GM03348 (cell line): ENCODE measurements around the gene CUBN.

Experiments
- DNase-seq: peaks from one replicate; pipeline ENCODE4 v3.0.0; 2012; ENCODE audit warnings: low spot score

Gene CUBN

DNA sequence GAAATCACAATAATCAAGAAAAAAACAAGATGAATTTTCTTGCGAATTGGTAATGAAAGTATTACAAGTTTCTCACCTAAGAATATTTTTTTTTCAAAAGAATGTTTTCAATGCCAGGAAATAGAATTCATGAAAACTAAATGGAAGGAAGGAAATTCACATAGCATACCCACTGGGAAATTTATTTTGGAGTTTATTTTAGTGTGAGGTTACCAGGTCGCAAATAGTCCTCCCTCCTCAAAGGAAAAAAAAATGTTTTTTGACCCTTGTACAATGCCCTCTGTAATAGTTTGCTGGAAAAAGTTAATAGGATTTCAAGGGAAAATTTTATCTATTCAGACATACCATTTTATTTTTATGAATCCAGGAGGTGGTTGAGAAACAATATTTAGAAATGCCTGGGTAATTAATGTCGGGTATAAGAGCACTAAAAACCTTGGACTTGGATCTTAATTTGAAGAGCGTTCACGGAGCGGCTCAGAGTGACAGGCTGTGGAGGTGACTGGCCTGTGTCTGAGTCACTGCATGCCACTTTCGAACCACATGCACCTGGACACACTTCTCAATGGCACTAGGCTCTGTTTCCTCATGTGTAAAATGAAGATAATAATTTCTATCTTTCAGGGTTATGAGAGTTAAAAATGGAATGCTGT is 28.2 kb downstream of the CUBN start:
- no peak for DNase-seq

DNA sequence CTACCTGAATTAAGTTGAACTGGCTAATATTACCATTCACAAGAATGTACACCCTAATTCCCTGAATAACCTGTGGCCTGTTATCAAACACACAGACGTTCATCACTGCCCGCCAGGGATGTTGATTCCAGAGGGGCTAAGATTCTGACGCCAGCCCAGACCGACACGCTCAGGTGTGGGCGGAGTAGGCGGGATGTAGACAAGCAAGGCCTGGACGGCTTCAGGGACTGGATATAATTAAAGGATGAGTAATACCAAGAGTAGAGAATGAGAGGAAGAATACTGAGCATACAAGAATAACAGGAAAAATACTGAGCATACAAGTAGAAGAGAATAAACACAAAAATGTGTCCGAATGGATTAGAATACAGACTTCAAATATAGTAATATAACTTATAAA is 29.0 kb downstream of the CUBN start:
- no peak for DNase-seq

DNA sequence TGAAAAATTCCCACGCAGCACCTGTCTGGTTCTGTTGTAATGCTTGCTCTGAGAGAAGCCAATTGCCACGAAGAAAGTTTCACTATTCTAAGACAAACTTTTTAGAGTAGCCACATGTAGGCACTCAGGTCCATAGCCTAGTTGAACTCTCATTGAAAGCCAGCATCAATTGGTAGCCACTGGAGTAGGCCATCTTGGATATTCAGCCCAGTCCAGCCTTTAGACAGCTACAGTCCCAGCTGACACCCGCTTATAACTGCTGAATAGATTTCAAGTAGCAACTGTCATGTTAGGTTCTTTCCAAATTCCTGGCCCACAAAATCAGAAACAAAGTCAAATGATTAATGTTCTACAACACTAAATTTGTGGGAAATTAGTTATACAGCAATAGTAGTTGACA is 31.6 kb downstream of the CUBN start:
- no peak for DNase-seq

DNA sequence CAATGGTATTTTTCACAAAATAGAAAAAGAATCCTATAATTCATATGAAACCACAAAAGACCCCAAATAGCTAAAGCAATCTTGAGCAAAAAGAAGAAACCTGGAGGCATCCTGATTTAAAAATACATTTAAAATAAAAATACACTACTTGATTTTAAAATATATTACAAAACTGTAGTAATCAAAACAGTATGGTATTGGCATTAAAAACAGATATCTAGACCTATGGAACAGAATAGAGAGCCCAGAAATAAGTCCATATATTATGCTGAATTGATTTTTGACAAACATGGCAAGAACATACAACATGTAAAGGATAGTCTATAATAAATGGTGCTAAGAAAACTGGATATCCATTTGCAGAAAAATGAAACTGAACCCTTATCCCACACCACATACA is 34.8 kb downstream of the CUBN start:
- no peak for DNase-seq

DNA sequence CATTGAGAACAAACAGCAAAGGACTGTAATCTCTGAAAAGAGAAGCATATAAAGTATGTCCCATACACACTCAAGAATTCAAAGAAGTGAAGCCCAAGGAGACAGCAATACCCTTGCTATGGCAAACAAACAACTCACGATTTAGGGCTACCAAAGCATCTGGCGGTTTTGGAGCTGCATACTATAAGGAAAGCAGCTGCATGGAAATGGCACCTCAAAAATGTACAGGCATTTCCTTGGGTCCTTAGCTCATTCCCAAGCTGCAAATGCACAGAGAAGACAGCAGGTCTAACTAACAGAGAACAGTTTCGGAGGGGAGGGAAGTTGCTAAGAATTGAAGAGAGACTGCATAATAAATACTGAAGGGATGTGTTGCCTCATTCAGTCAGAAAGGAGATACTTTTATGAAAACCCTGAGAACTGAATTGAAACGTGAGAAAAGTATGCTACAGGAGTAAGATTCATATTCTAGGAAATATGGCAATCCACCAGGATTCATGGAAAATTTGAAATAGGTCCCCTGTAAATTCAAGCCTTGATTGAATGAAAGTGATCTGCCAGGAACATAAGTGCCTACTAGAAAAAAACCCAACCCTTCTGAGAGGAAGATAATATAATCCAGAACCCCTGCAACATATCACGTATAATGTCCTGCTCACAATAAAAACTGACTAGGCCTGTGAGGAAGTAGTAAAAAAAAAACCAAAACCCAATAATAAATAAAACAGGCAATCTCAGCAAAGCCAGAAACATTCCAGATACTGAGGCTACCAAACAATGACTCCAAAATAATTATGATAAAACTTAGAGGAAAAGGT is 36.4 kb downstream of the CUBN start:
- no peak for DNase-seq

DNA sequence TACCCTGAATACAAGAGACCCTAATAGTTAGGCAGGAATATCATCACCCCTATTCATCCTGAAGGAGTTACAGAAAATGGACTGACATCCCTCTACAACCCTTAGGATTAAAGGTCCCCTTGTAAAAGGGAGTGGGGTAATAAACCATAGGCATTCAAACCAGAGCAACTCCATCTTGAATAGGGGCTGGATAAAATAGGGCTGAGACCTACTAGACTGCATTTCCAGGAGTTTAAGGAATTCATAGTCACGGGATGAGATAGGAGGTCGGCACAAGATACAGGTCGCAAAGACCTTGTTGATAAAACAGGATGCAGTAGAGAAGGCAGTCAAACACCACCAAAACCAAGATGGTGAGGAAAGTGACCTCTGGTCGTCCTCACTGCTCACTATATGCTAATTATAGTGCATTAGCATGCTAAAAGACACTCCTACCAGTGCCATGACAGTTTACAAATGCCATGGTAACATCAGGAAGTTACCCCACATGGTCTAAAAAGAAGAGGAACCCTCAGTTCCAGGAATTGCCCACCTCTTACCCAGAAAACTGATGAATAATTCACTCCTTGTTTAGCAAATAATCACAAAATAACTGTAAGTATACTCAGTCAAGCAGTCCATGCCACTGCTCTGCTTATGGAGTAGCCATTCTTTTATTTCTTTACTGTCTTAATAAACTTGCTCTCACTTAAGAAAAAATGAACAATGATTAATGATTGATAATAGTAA is 37.2 kb downstream of the CUBN start:
- no peak for DNase-seq

DNA sequence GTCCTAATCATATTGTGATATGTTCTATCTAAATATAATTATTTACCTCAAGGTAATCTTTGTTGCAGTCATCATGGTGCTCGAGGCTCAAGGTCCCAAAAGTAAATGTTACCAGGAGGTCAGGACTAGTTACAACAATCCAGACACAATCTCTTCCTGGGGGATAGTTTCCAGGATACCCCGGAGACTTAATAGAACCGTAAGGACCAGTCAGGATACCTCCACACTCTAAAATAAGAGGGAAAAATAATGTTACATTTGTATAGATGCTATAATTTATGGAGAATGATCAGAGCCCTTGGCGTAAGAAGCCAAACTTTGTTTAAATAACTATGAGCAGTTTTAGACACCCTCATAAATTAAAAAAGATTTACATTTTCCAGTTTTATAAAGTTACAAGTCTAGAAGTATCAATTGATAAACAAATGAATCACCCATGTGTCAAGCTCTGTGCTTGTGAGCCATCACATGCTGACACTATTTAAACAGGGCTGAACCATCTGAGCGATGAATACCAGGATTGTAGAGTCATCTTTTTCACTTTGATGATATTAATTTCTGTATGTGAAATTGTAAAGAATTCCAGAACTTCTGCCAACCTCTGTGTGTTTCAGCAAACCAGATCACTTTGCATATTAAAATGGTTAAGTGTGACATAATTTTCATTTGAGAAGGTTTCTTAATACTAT is 41.3 kb downstream of the CUBN start:
- peak; percentile 29 for DNase-seq

DNA sequence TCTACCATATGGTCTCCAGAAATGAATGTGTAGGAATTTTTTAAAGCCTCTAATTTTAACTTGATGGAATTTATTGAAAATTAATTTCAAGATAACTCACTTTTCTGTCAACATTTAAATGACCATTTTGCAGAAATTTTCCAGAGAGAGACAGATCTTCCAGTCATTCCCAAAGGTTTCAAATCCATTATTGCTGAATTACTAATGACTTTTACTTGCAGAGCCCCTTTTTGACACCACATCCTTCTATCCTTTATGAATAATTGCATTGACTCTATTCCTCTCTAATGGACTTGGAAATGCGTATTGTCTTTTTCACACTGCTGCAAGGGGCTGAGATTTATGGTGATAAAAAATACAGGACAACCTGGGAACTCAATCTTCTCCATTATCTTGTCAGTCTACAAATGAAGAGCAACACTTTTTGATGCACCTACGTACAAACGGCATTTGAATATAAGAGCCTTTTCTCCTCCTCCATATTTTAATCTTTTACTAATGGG is 42.7 kb downstream of the CUBN start:
- DNase-seq, result no peak

DNA sequence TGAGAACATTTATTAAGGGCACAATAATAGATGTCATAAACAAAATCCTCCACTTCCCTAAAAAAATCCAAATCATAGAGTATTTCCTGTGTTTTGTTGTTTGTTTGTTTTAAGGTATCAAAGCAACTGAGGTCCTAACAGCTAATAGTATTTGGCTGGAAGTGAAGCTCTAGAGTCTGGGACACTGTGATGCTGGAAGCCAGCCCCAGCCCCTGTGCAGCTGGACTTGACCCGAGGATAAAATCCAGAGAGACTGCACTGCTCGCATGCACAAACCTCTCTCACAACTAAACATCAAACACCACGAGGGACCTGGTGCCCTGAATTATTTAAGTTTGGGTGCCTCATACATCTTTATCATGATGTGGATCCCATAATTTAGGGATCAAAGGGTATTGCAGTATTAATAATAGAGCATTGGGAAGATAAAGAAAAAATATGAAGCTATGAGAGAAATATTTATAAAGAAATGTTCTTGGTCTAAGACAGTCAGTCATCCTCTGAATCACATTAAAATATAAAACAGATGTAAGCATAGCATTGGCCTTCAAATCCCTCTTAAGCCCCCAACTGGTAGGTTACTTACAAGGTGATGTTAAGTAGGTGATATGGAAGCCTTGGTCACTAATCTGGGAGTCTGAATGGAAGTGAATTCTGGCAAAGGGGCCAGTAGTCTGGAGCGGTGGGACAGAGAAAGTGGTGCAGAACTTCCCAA is 44.4 kb downstream of the CUBN start:
- DNase-seq, result peak; percentile 29

DNA sequence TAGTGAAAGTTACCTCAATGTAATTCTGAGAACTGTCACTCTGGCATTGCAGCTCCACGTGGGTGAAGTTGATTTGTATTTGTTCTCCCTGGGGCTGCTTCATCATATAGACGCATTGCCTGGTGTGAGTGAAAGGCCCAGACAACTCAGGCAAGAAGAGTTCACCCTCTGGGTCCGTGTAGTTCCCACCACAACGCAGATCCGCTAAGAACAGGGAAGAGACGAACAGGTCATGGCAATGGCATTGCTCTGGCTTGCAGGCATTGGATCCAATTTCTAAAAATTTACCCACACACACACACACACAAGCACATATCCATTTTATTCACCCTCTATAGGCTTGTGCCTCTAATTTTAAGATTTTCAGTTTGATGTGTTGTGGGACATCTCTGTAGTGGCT is 45.4 kb downstream of the CUBN start:
- no peak for DNase-seq

DNA sequence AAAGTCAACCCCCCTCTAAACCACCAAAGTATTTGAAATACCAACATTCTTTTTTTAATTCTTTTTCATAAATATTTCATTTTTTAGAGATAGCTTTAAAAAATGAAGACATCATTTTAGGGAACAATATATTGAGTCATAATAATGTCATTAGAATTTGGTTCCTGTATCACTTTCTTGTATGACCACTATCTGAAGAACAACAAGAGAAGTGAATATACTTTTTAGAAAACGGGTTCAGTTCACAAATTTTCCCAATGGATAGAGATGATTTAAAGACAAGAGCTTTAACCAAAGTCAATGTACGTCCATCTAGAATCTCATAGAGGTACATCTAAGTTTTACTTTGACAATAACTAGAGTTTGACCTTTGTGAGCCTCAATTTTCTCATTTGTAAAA is 48.2 kb downstream of the CUBN start:
- no peak for DNase-seq

DNA sequence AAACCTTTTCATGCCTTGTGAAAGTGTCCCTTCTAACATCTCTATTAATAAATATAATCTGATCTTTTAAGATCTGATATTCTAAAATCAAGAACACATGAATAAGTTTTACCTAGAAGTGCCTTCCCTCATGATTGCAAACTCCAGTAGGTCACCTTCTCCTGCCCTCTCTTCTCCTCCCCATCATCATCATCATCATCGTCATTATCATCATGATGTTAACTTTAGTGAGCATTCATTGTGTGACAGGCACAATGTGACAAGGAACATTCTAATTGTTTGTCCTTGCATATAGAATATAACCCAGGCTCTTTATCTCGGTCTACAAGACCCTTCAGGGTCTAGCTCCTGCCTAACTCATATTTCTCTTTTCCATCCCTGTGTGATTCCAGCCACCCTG is 51.7 kb downstream of the CUBN start:
- DNase-seq, result no peak

DNA sequence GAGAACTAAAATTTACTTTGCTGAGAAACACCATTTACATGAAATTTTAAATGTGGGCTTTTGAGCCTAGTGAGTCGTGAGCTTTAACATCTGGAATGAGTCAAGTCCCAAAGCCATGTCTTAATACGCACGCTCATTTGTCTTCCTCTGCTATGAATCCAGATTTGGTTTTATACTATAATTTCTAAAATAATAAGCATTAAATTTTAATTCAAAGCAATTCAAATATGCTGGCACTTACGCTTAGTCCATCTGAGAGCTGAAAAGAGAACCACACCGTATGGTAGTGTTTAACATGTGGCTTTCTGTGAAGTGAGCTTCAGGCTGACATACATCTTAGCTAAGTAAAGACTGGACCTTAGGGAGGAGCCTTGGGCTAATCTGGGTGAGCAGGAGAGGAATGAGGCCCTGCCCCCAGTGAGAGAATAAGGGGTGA is 52.2 kb downstream of the CUBN start:
- DNase-seq, result no peak

DNA sequence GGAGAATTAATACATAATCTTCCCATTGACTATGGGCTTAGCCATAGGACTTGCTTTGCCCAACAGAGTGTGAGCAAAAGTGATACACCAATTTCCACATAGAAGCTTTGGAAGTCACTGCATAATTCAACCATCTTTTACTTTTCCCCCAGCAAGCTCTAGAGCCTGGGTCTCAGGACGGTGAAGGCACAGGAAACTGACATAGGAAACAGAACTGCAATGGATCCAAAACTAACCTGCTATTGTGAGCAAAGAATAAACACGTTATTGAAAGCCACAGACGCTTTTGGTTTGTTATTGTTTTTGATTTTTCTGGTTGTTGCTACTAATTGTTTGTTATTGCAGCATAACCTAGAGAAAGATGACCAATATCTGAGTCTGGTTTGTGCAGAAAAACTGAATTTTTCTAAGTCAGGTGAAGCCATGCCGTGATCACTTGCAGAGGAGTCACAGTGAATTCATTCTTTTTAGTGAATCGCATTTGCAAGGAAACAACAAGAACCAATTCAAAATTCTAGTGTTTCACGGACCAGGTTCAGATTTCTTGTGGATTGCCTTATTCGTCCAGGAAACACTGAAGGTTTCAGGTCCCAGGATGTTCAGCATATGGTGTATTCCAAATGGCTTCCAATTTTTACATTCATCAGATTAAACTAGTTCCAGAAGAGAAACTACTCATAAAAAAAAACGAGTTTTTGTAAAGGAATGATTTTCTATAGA is 52.8 kb downstream of the CUBN start:
- DNase-seq, result no peak

DNA sequence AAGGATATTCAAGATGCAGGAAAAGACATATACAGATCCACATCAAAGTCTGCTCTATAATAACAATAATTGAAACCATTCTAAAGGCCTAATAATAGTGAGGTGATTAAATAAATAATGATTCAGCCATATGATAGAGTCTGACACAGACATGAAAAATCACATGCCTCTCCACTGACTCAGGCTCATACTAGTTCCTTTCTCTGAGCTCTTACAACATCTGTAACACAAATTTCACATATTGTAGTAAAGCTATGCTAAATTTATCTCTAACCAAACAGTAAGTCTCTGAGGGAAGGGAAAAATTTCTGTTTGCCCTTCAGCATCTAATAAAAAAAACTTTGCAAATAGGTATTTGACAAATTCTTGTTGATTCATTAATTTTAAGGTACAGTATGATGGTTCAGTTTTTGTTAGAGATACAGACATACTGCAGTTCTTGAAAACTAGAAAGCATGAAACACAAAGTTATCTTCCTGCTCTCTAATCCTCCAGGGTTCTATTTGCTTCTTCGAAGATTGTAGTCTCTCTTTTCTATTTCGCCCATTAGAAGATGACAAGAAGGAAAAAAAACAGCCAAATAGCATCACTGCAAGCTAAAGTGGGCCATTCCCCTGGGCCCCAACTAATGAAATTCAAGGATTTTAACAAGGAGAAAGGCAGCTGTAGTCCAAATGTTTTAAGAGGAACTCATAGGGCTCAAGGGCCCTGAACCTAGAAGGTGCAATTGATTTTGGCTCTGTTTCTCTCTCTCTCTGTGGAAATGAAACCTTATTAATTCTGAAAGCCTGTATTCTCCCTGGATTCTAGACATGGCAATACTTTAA is 53.9 kb downstream of the CUBN start:
- peak; percentile 64 for DNase-seq

DNA sequence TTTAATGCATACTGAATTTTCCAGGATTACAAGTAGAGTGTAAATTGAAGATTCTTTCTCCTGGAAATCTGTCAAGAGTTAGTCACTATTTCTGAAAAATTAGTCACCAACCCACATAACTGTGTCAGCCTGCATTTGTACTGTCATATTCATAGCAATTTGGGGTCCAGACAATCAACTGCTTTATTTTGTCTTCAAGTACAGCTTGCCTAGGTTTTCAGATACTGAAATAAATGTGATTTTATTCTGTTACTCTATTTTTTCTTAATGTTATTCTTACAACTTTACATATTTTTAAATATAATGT is 55.1 kb downstream of the CUBN start:
- peak; percentile 36 for DNase-seq

DNA sequence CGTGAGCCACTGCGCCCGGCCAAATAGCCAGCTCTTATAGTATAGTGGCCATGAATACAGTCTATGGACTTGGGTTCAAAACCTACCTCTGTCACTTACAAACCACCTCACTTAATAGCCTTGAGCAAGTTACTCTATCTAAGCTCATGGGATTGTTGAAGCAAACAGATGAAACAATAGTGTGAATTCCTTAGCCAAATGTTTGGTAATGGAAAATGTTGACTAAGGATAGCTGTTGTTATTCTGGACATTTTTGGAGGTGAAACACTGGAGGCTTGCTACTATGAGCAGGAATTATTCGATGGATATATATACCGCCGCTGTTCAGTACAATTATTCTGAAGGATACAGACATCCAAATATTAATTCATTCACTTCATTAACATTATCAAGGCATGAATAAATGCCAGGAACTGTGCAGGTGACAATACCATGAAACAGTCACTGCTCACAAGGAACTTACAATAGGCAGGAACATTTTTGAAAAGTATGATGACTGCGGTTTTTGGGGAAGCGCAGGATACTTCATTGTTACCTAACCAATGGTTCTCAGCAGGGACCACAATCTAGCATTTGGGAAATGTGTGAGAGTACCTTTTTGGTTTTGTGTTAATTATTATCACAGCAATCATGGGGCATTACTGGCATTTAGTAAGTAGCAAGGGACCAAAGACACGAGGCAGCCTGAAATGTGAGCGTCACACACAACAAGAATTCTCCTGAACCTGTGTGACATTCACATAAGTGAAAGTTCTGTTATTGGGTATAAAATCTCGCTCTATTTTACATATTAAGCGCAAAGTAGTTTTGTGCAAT is 55.7 kb downstream of the CUBN start:
- DNase-seq, result no peak

DNA sequence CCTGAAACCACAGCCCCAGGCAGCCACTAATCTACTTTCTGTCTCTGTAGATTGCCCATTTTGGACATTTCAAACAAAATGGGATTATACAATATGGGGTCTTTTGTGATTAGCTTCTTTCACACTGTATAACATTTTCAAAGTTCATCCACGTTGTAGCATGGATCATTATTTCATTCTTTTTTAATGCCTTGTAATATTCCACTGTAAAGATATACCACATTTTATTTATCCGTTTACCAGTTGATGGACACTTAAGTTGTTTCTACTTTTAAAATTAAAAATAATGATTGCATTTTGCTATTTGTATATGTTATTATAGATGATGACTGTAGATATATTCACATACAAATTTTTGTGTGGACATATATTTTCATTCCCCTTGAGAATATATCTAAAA is 60.7 kb downstream of the CUBN start:
- no peak for DNase-seq
